Neural progenitor cell (in vitro differentiated cells): ENCODE results near the gene BAAT. TPM values are rescaled to one million over a fixed set of nuclear protein-coding genes. Genes with fewer than 3 reads are reported as not detected.

ENCODE experiments used
- DNase-seq: peaks from one replicate; pipeline ENCODE4 v3.0.0-alpha.2; 2016; ENCODE audit warnings: low spot score
- H2AFZ ChIP-seq: fragments of 200-600 bp; sonication (generic); replicated peaks from 2 replicates; pipeline ENCODE4 v1.6.1; 2016; ENCODE audit warnings: antibody characterized with exemption
- H3F3A ChIP-seq: fragments of 200-600 bp; sonication (generic); 2 replicates; pipeline ENCODE4 v1.6.1; 2016; ENCODE audit warnings: antibody characterized with exemption, low read depth
- H3K27ac ChIP-seq: fragments of 200-600 bp; sonication (generic); 2 replicates; pipeline ENCODE4 v1.5.1; 2016; ENCODE audit warnings: mild to moderate bottlenecking
- H3K27me3 ChIP-seq: fragments of 200-600 bp; sonication (generic); 2 replicates; pipeline ENCODE4 v1.6.1; 2016; ENCODE audit warnings: mild to moderate bottlenecking, moderate library complexity
- H3K36me3 ChIP-seq: fragments of 200-600 bp; sonication (generic); 2 replicates; pipeline ENCODE4 v1.5.1; 2016
- H3K4me1 ChIP-seq: fragments of 200-600 bp; sonication (generic); 2 replicates; pipeline ENCODE4 v1.6.1; 2016; ENCODE audit warnings: mixed run types
- H3K4me2 ChIP-seq: fragments of 200-600 bp; sonication (generic); 2 replicates; pipeline ENCODE4 v1.6.1; 2016
- H3K4me3 ChIP-seq: fragments of 200-600 bp; sonication (generic); 2 replicates; pipeline ENCODE4 v1.5.1; 2016
- H3K79me2 ChIP-seq: fragments of 200-600 bp; sonication (generic); 2 replicates; pipeline ENCODE4 v1.6.1; 2016; ENCODE audit warnings: low read depth
- H3K9ac ChIP-seq: fragments of 200-600 bp; sonication (generic); 2 replicates; pipeline ENCODE4 v1.6.1; 2016
- H3K9me3 ChIP-seq: fragments of 200-600 bp; sonication (generic); 2 replicates; pipeline ENCODE4 v1.5.1; 2016; ENCODE audit warnings: low read depth
- H4K20me1 ChIP-seq: fragments of 200-600 bp; sonication (generic); 2 replicates; pipeline ENCODE4 v1.6.1; 2016; ENCODE audit warnings: low read depth
- H3K27ac Mint-ChIP-seq: 3 replicates; pipeline ENCODE4 v1.8.0; 2021; ENCODE audit warnings: mixed read lengths
- H3K27me3 Mint-ChIP-seq: 2 replicates; pipeline ENCODE4 v1.8.0; 2022; ENCODE audit warnings: low read depth, mild to moderate bottlenecking, inconsistent platforms, moderate library complexity, mixed read lengths; ENCODE audit not compliant: insufficient read depth
- H3K36me3 Mint-ChIP-seq: 3 replicates; pipeline ENCODE4 v1.8.0; 2021; ENCODE audit warnings: mixed read lengths
- H3K4me1 Mint-ChIP-seq: 3 replicates; pipeline ENCODE4 v1.8.0; 2021; ENCODE audit warnings: mixed read lengths
- H3K4me3 Mint-ChIP-seq: 3 replicates; pipeline ENCODE4 v1.8.0; 2021; ENCODE audit warnings: mild to moderate bottlenecking, moderate library complexity, mixed read lengths
- H3K9me3 Mint-ChIP-seq: 3 replicates; pipeline ENCODE4 v1.8.0; 2020; ENCODE audit warnings: mixed read lengths
- CTCF ChIP-seq: fragments of 200-600 bp; sonication (generic); IDR thresholded peaks from 2 replicates; pipeline ENCODE4 v1.5.1; 2017; ENCODE audit warnings: antibody characterized with exemption, mild to moderate bottlenecking
- EZH2 ChIP-seq: fragments of 200-600 bp; sonication (generic); IDR thresholded peaks from 2 replicates; pipeline ENCODE4 v1.6.1; 2017; ENCODE audit warnings: antibody characterized with exemption, mild to moderate bottlenecking, moderate library complexity
- EZH2phosphoT487 ChIP-seq: fragments of 200-600 bp; sonication (generic); IDR thresholded peaks from 2 replicates; pipeline ENCODE4 v1.6.1; 2017; ENCODE audit warnings: antibody characterized with exemption
- total RNA-seq: library from RNA; depleted of rRNA; stranded (reverse); fragments of >200 nt; gene quantifications from 2 replicates; pipeline ENCODE4 v1.2.3, GENCODE V29; 2015; ENCODE audit warnings: low replicate concordance

The BAAT gene
- total RNA-seq, 1 donor from 2014 or later: 0.09 TPM

- Histone ChIP-seq H3K4me2 (peak overlapping the region; percentile 91), H3K9me3 (peaks cover 14% of the 10 kb centered on the region), H3K9ac (peak overlapping the region; percentile 86), H3K4me1 (peaks cover 13% of the 10 kb centered on the region), H3K27ac (no peak overlapping the region), H3K27me3 (no peaks in the 10 kb centered on the region), H4K20me1 (no peaks in the 10 kb centered on the region), H3K4me3 (peak overlapping the region; percentile 69), H2AFZ (no peak overlapping the region), H3F3A (no peaks in the 10 kb centered on the region), H3K79me2 (peaks cover 67% of the 10 kb centered on the region), H3K36me3 (peaks cover 44% of the 10 kb centered on the region)
- DNase-seq: no peak
- no peak overlapping the region for H3K27ac Mint-ChIP-seq
- H3K27me3 Mint-ChIP-seq: peaks cover 5% of the 10 kb centered on the region
- TF ChIP-seq EZH2: no peak
- TF ChIP-seq EZH2phosphoT487: no peak
- no peak for TF ChIP-seq CTCF
- peaks cover 70% of the 10 kb centered on the region for H3K36me3 Mint-ChIP-seq
- peaks cover 23% of the 10 kb centered on the region for H3K4me1 Mint-ChIP-seq
- H3K4me3 Mint-ChIP-seq: peak overlapping the region; percentile 97
- H3K9me3 Mint-ChIP-seq: peaks cover 59% of the 10 kb centered on the region
Measured at GRCh38 chr9:101399643-101399970, 14.8 kb upstream of the BAAT start.

- peaks cover 15% of the 10 kb centered on the region for H3K9me3 ChIP-seq
- peaks cover 13% of the 10 kb centered on the region for H3K4me1 ChIP-seq
- peak overlapping the region; percentile 48 for H2AFZ ChIP-seq
- peaks cover 39% of the 10 kb centered on the region for H3K36me3 ChIP-seq
- H3K27ac ChIP-seq: no peak overlapping the region
- H4K20me1 ChIP-seq: no peaks in the 10 kb centered on the region
- Mint-ChIP-seq H3K27ac (peak overlapping the region; percentile 84), H3K4me3 (peak overlapping the region; percentile 97), H3K27me3 (peaks cover 5% of the 10 kb centered on the region), H3K9me3 (peaks cover 61% of the 10 kb centered on the region), H3K4me1 (peaks cover 23% of the 10 kb centered on the region), H3K36me3 (peaks cover 70% of the 10 kb centered on the region)
- H3K27me3 ChIP-seq: no peaks in the 10 kb centered on the region
- peak overlapping the region; percentile 86 for H3K9ac ChIP-seq
- no peaks in the 10 kb centered on the region for H3F3A ChIP-seq
- no peak for DNase-seq
- peak overlapping the region; percentile 91 for H3K4me2 ChIP-seq
- H3K4me3 ChIP-seq: peak overlapping the region; percentile 69
- H3K79me2 ChIP-seq: peaks cover 72% of the 10 kb centered on the region
- no peak for TF ChIP-seq CTCF
- no peak for TF ChIP-seq EZH2phosphoT487
- TF ChIP-seq EZH2: no peak
Measured at GRCh38 chr9:101398930-101399642, 14.3 kb upstream of the BAAT start.

GRCh38 chr9:101398068-101398929, 13.5 kb upstream of the BAAT start, which contains the start of the genes MRPL50 and ZNF189:
Gene MRPL50, minus strand, starts transcription at chr9:101398618. Its CDS starts 26 bp downstream, at chr9:101398592.
Gene ZNF189, plus strand, starts transcription at chr9:101398851. Its CDS starts 306 bp downstream, at chr9:101399157.
- Histone ChIP-seq H3K36me3 (peaks cover 31% of the 10 kb centered on the region), H3K4me1 (peaks cover 13% of the 10 kb centered on the region), H3F3A (no peaks in the 10 kb centered on the region), H2AFZ (peak within 1 kb of the TSS; percentile 91), H3K9me3 (peaks cover 10% of the 10 kb centered on the region), H3K4me3 (peak within 1 kb of the TSS; percentile 69), H3K27ac (peak within 1 kb of the TSS; percentile 0), H4K20me1 (no peaks in the 10 kb centered on the region), H3K27me3 (no peaks in the 10 kb centered on the region), H3K4me2 (peak within 1 kb of the TSS; percentile 95), H3K79me2 (peaks cover 80% of the 10 kb centered on the region), H3K9ac (peak within 1 kb of the TSS; percentile 86)
- H3K4me1 Mint-ChIP-seq: peaks cover 23% of the 10 kb centered on the region
- TF ChIP-seq EZH2phosphoT487: no peak
- no peak for TF ChIP-seq CTCF
- no peak for TF ChIP-seq EZH2
- peak; percentile 99 for DNase-seq
- H3K36me3 Mint-ChIP-seq: peaks cover 66% of the 10 kb centered on the region
- peak within 1 kb of the TSS; percentile 97 for H3K27ac Mint-ChIP-seq
- peaks cover 57% of the 10 kb centered on the region for H3K9me3 Mint-ChIP-seq
- peaks cover 5% of the 10 kb centered on the region for H3K27me3 Mint-ChIP-seq
- peak within 1 kb of the TSS; percentile 97 for H3K4me3 Mint-ChIP-seq
